SK-N-SH treated with all-trans-retinoic acid at 6 μM for 48 hours (cell line): Measurements from ENCODE around the gene PFDN5.

ENCODE experiments used
- CREB5 ChIP-seq: fragments of 250-450 bp; sonication (Bioruptor Pico); IDR thresholded peaks from 2 replicates; pipeline ENCODE4 v1.5.1; 2020; ENCODE audit warnings: low read depth, mild to moderate bottlenecking, moderate library complexity
- TSHZ2 ChIP-seq: fragments of 250-450 bp; sonication (Bioruptor Pico); IDR thresholded peaks from 2 replicates; pipeline ENCODE4 v1.5.0; 2020; ENCODE audit warnings: mild to moderate bottlenecking, moderate library complexity
- TF ChIP-seq, protein P1 (sequence below): fragments of 250-450 bp; sonication (Bioruptor Pico); IDR thresholded peaks from 2 replicates; pipeline ENCODE4 v1.8.0; 2021; ENCODE audit warnings: low read depth, mild to moderate bottlenecking, moderate library complexity, borderline replicate concordance

DNA sequence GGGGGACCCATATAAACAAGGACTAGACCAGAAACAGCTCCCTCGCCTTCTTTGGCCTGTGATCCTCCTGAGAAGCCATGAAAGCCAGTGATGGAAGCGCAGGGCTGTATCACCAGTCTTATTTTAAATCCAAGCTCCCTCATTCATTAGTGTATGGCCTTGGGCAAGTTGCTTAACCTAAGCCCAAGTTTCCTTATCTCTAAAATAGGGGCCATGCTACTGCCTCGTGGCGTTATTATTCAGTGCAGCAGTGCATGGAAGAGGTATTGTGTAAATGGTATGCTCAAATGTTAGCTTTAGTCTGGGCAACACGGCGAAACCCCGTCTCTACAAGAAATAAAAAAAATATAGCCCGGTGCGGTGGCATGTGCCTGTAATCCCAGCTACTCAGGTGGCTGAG lies 17.4 kb upstream of the PFDN5 start:
- TF ChIP-seq TSHZ2 (CRISPR knock-in tag) (no peak), CREB5 (CRISPR knock-in tag) (no peak)
- TF ChIP-seq, protein P1, sequence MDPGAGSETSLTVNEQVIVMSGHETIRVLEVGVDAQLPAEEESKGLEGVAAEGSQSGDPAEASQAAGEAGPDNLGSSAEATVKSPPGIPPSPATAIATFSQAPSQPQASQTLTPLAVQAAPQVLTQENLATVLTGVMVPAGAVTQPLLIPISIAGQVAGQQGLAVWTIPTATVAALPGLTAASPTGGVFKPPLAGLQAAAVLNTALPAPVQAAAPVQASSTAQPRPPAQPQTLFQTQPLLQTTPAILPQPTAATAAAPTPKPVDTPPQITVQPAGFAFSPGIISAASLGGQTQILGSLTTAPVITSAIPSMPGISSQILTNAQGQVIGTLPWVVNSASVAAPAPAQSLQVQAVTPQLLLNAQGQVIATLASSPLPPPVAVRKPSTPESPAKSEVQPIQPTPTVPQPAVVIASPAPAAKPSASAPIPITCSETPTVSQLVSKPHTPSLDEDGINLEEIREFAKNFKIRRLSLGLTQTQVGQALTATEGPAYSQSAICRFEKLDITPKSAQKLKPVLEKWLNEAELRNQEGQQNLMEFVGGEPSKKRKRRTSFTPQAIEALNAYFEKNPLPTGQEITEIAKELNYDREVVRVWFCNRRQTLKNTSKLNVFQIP: no peak
